HEK293 (cell line): ENCODE results near the gene TBCK.
A peak's percentile ranks its signal among the peaks of the same experiment; 100 is the strongest.

ENCODE experiments used
- CTCF ChIA-PET: fragments of 350-600 bp; formaldehyde crosslinking; extraction: SDS; loops from one replicate; lab custom pipeline; 2021; ENCODE audit warnings: antibody characterized with exemption; lab: Yijun Ruan, JAX
- POLR2A ChIA-PET: fragments of 300-600 bp; formaldehyde crosslinking; extraction: SDS; loops from one replicate; lab custom pipeline; 2020; ENCODE audit warnings: antibody characterized with exemption, inconsistent platforms; lab: Yijun Ruan, JAX
- H3K27ac ChIP-seq: fragments of 200-500 bp; sonication (Bioruptor generic); 2 replicates; pipeline ENCODE4 v1.5.1; 2014; ENCODE audit warnings: low read depth, low read length, control low read depth, inconsistent platforms; ENCODE audit errors: extremely low read depth
- H3K36me3 ChIP-seq, 2 experiments: fragments of 200-500 bp in 1 of 2; sonication (Bioruptor generic) in 1 of 2; 1 replicate in 1 of 2; 2 replicates in 1 of 2; pipeline ENCODE4 v1.5.1; 2014 to 2017; ENCODE audit warnings: inconsistent platforms in 2 of 2, low read length in 2 of 2; ENCODE audit not compliant: control insufficient read depth in 2 of 2, insufficient read depth in 1 of 2
- H3K4me1 ChIP-seq: fragments of 200-500 bp; sonication (Bioruptor generic); 2 replicates; pipeline ENCODE4 v1.5.1; 2014; ENCODE audit warnings: mild to moderate bottlenecking, low read length, inconsistent platforms; ENCODE audit not compliant: control insufficient read depth, insufficient read depth
- H3K4me3 ChIP-seq: 2 replicates; pipeline ENCODE4 v1.5.1; 2011; ENCODE audit warnings: low read depth, mild to moderate bottlenecking, control low read depth, low read length, moderate library complexity
- H3K9me3 ChIP-seq: fragments of 200-500 bp; sonication (Bioruptor generic); 2 replicates; pipeline ENCODE4 v1.5.1; 2014; ENCODE audit warnings: low read depth, low read length, inconsistent platforms; ENCODE audit not compliant: control insufficient read depth, insufficient read depth
- BCL11A ChIP-seq: fragments of 450-650 bp; formaldehyde crosslinking; IDR thresholded peaks from 2 replicates; pipeline ENCODE4 v1.5.1; 2016; ENCODE audit warnings: low read depth, missing biosample characterization, missing genetic modification characterization
- GLI2 ChIP-seq: fragments of 450-650 bp; formaldehyde crosslinking; IDR thresholded peaks from 2 replicates; pipeline ENCODE4; 2017; ENCODE audit warnings: missing biosample characterization, missing genetic modification characterization, low read depth, borderline replicate concordance
- HOXD13 ChIP-seq: sonication (generic); formaldehyde crosslinking; IDR thresholded peaks from 2 replicates; pipeline ENCODE4 v1.8.0; 2022; ENCODE audit warnings: missing genetic modification reagents, borderline replicate concordance
- SP3 ChIP-seq: fragments of 450-650 bp; formaldehyde crosslinking; IDR thresholded peaks from 2 replicates; pipeline ENCODE4 v1.5.1; 2016; ENCODE audit warnings: missing biosample characterization, missing genetic modification characterization
- TRIM28 ChIP-seq: IDR thresholded peaks from 2 replicates; pipeline ENCODE4 v1.6.1; 2011; ENCODE audit warnings: low read length, control low read depth, borderline replicate concordance
- ZNF112 ChIP-seq: fragments of 450-650 bp; formaldehyde crosslinking; IDR thresholded peaks from 2 replicates; pipeline ENCODE4 v1.5.0; 2017; ENCODE audit warnings: missing biosample characterization, missing genetic modification characterization
- ZNF138 ChIP-seq: fragments of 450-650 bp; formaldehyde crosslinking; IDR thresholded peaks from 2 replicates; pipeline ENCODE4 v1.5.1; 2016; ENCODE audit warnings: missing biosample characterization, missing genetic modification characterization, borderline replicate concordance
- ZNF302 ChIP-seq: fragments of 450-650 bp; formaldehyde crosslinking; IDR thresholded peaks from 2 replicates; pipeline ENCODE4 v1.5.1; 2016; ENCODE audit warnings: missing biosample characterization, missing genetic modification characterization, low read depth
- ZNF350 ChIP-seq: fragments of 450-650 bp; formaldehyde crosslinking; IDR thresholded peaks from 2 replicates; pipeline ENCODE4 v1.5.0; 2017; ENCODE audit warnings: missing biosample characterization, mild to moderate bottlenecking, missing genetic modification characterization
- ZNF654 ChIP-seq: fragments of 450-650 bp; formaldehyde crosslinking; IDR thresholded peaks from 2 replicates; pipeline ENCODE4 v1.5.1; 2016; ENCODE audit warnings: low read depth, missing biosample characterization, missing genetic modification characterization
- ZNF664 ChIP-seq: fragments of 450-650 bp; formaldehyde crosslinking; IDR thresholded peaks from 2 replicates; pipeline ENCODE4 v1.5.1; 2016; ENCODE audit warnings: missing biosample characterization, missing genetic modification characterization
- ZNF701 ChIP-seq: fragments of 450-650 bp; formaldehyde crosslinking; IDR thresholded peaks from 2 replicates; pipeline ENCODE4 v1.5.1; 2016; ENCODE audit warnings: missing biosample characterization, missing genetic modification characterization
- ZNF704 ChIP-seq: fragments of 450-650 bp; formaldehyde crosslinking; IDR thresholded peaks from 2 replicates; pipeline ENCODE4 v1.5.1; 2016; ENCODE audit warnings: missing biosample characterization, missing genetic modification characterization
- ZNF837 ChIP-seq: fragments of 450-650 bp; formaldehyde crosslinking; IDR thresholded peaks from 2 replicates; pipeline ENCODE4 v1.5.1; 2016; ENCODE audit warnings: missing biosample characterization, missing genetic modification characterization
- TF ChIP-seq, protein P1 (sequence below): fragments of 450-650 bp; formaldehyde crosslinking; IDR thresholded peaks from 2 replicates; pipeline ENCODE4 v1.5.1; 2016; ENCODE audit warnings: missing biosample characterization, missing genetic modification characterization, low read depth
- TF ChIP-seq, protein P2 (sequence below): fragments of 450-650 bp; formaldehyde crosslinking; IDR thresholded peaks from 2 replicates; pipeline ENCODE4 v1.5.1; 2017; ENCODE audit warnings: missing biosample characterization, missing genetic modification characterization
- TF ChIP-seq, protein P3 (sequence below): fragments of 450-650 bp; formaldehyde crosslinking; IDR thresholded peaks from 2 replicates; pipeline ENCODE4 v1.5.1; 2017; ENCODE audit warnings: missing biosample characterization, missing genetic modification characterization
- TF ChIP-seq, protein P4 (sequence below): fragments of 450-650 bp; formaldehyde crosslinking; IDR thresholded peaks from 2 replicates; pipeline ENCODE4 v1.5.1; 2016; ENCODE audit warnings: missing biosample characterization, missing genetic modification characterization

The TBCK gene

GRCh38 chr4:106238820-106239420 is 77.1 kb downstream of the TBCK start:
- no peaks in the 10 kb centered on the region for H3K4me1 ChIP-seq
- H3K27ac ChIP-seq = no peak overlapping the region
- no peak overlapping the region for H3K4me3 ChIP-seq
- ChIA-PET CTCF (interaction anchor here (0.6 to 1.0 kb wide), 3 partner anchors 11 to 949 kb away, joined by 3 to 4 read pairs (median 3); no protein-coding TSS in a partner anchor), POLR2A (no interaction called here)
- no peaks in the 10 kb centered on the region for H3K9me3 ChIP-seq
- no peak for TF ChIP-seq ZNF701
- TF ChIP-seq ZNF654 (tag by site-specific recombination) = 0 out of 2 replicates have a peak, but pooled peaks have one; percentile 17
- peaks cover 0 to 7% of the 10 kb centered on the region in 2 experiments; a peak in 2 of 3 replicates for H3K36me3 ChIP-seq

DNA sequence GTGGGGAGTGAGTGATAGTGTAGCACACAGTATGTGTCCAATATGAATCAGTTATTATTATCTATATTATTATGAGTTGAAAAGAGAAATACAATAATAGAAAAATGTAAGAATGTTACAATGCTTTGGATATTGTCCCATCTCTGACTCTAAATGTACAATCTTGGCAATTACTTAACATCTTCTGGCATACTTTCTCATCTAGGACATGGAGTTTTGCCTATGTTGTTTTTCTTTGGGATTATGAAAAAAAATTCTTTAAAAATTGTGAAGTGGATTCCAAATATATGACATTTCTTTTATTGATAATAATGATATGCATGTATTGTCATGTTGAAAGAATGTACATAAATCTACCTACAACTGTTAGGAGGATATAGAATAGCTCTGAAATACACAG is 84.1 kb downstream of the TBCK start:
- CTCF ChIA-PET = no interaction called here
- H3K4me1 ChIP-seq = no peaks in the 10 kb centered on the region
- H3K27ac ChIP-seq = no peak overlapping the region
- no peaks in the 10 kb centered on the region for H3K9me3 ChIP-seq
- no peak overlapping the region for H3K4me3 ChIP-seq
- TF ChIP-seq ZNF664 (tag by site-specific recombination) = no peak
- no peak for TF ChIP-seq GLI2
- no peak for TF ChIP-seq ZNF112 (tag by site-specific recombination)
- TF ChIP-seq, protein P1, sequence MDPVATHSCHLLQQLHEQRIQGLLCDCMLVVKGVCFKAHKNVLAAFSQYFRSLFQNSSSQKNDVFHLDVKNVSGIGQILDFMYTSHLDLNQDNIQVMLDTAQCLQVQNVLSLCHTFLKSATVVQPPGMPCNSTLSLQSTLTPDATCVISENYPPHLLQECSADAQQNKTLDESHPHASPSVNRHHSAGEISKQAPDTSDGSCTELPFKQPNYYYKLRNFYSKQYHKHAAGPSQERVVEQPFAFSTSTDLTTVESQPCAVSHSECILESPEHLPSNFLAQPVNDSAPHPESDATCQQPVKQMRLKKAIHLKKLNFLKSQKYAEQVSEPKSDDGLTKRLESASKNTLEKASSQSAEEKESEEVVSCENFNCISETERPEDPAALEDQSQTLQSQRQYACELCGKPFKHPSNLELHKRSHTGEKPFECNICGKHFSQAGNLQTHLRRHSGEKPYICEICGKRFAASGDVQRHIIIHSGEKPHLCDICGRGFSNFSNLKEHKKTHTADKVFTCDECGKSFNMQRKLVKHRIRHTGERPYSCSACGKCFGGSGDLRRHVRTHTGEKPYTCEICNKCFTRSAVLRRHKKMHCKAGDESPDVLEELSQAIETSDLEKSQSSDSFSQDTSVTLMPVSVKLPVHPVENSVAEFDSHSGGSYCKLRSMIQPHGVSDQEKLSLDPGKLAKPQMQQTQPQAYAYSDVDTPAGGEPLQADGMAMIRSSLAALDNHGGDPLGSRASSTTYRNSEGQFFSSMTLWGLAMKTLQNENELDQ (tag by site-specific recombination) = no peak
- no peak for TF ChIP-seq ZNF350
- TF ChIP-seq, protein P2, sequence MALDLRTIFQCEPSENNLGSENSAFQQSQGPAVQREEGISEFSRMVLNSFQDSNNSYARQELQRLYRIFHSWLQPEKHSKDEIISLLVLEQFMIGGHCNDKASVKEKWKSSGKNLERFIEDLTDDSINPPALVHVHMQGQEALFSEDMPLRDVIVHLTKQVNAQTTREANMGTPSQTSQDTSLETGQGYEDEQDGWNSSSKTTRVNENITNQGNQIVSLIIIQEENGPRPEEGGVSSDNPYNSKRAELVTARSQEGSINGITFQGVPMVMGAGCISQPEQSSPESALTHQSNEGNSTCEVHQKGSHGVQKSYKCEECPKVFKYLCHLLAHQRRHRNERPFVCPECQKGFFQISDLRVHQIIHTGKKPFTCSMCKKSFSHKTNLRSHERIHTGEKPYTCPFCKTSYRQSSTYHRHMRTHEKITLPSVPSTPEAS (tag by site-specific recombination) = no peak
- TF ChIP-seq ZNF654 (tag by site-specific recombination) = no peak
- TF ChIP-seq BCL11A (tag by site-specific recombination) = no peak
- TF ChIP-seq, protein P3, sequence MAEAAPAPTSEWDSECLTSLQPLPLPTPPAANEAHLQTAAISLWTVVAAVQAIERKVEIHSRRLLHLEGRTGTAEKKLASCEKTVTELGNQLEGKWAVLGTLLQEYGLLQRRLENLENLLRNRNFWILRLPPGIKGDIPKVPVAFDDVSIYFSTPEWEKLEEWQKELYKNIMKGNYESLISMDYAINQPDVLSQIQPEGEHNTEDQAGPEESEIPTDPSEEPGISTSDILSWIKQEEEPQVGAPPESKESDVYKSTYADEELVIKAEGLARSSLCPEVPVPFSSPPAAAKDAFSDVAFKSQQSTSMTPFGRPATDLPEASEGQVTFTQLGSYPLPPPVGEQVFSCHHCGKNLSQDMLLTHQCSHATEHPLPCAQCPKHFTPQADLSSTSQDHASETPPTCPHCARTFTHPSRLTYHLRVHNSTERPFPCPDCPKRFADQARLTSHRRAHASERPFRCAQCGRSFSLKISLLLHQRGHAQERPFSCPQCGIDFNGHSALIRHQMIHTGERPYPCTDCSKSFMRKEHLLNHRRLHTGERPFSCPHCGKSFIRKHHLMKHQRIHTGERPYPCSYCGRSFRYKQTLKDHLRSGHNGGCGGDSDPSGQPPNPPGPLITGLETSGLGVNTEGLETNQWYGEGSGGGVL (tag by site-specific recombination) = no peak
- TF ChIP-seq TRIM28 = no peak
- no peak for TF ChIP-seq ZNF704 (tag by site-specific recombination)
- TF ChIP-seq HOXD13 = no peak
- TF ChIP-seq ZNF837 = no peak
- no peak for TF ChIP-seq SP3 (tag by site-specific recombination)
- TF ChIP-seq, protein P4, sequence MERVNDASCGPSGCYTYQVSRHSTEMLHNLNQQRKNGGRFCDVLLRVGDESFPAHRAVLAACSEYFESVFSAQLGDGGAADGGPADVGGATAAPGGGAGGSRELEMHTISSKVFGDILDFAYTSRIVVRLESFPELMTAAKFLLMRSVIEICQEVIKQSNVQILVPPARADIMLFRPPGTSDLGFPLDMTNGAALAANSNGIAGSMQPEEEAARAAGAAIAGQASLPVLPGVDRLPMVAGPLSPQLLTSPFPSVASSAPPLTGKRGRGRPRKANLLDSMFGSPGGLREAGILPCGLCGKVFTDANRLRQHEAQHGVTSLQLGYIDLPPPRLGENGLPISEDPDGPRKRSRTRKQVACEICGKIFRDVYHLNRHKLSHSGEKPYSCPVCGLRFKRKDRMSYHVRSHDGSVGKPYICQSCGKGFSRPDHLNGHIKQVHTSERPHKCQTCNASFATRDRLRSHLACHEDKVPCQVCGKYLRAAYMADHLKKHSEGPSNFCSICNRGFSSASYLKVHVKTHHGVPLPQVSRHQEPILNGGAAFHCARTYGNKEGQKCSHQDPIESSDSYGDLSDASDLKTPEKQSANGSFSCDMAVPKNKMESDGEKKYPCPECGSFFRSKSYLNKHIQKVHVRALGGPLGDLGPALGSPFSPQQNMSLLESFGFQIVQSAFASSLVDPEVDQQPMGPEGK = no peak
- no peak for TF ChIP-seq ZNF138
- TF ChIP-seq ZNF302 (tag by site-specific recombination) = no peak
- POLR2A ChIA-PET = no interaction called here
- peaks cover 7 to 35% of the 10 kb centered on the region in 2 experiments; a peak in 2 of 3 replicates for H3K36me3 ChIP-seq
